ENCODE results near the gene GADD45A.

DNA sequence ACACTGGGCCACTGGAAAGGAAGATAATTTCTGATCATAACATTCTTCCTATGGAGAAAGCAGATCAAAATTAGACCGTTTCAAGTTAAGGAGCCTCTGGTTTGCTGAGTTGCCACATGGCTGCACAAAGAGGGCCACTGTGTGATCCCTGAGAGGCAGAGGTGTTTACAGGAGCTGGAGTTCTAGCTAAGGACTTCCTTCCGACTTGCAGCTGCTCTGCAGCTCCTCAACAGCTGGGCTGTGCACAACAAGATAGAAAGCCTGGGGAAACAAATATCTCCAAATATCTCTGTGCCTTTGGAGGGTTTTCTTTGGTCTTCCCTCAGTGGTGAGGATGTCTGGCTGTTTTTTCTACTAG is 26.8 kb downstream of the GADD45A start:
- TF ChIP-seq, protein P1, sequence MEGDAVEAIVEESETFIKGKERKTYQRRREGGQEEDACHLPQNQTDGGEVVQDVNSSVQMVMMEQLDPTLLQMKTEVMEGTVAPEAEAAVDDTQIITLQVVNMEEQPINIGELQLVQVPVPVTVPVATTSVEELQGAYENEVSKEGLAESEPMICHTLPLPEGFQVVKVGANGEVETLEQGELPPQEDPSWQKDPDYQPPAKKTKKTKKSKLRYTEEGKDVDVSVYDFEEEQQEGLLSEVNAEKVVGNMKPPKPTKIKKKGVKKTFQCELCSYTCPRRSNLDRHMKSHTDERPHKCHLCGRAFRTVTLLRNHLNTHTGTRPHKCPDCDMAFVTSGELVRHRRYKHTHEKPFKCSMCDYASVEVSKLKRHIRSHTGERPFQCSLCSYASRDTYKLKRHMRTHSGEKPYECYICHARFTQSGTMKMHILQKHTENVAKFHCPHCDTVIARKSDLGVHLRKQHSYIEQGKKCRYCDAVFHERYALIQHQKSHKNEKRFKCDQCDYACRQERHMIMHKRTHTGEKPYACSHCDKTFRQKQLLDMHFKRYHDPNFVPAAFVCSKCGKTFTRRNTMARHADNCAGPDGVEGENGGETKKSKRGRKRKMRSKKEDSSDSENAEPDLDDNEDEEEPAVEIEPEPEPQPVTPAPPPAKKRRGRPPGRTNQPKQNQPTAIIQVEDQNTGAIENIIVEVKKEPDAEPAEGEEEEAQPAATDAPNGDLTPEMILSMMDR (IDR thresholded peaks at IDR 0.05 in 4 of 5, conservative IDR thresholded peaks at IDR 0.05 in 1 of 5) = no peak
- TF ChIP-seq POLR2A (IDR thresholded peaks at IDR 0.05) = no peak
